NOMO-1 treated with DMSO at 0.1 percent for 48 hours (cell line): Measurements from ENCODE around the gene HAPLN3.

Experiments
- DNase-seq: peaks from one replicate; lab custom pipeline; 2025; ENCODE audit not compliant: unreplicated experiment; lab: John Stamatoyannopoulos, UW

Gene HAPLN3

GRCh38 chr15:88864861-88865497, 30.4 kb downstream of the HAPLN3 start:
- DNase-seq = no peak

- no peak for DNase-seq
Measured at GRCh38 chr15:88863412-88863811, 31.9 kb downstream of the HAPLN3 start.

DNA sequence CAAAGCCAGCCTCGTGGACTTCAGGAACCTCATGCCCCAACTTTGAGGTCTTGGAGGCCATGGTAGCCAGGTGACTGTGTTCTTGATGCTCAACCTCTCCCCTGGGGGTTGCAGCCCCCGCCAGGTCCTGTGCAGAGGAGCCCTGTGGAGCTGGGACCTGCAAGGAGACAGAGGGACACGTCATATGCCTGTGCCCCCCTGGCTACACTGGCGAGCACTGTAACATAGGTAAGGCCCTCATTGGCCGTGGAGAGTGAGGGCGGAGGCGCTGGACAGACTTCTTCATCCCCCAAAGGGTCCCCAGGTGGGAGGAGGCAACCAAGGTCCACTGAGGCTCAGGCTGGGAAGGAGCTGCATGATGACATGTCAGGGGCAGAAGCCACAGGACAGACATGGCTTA, 35.1 kb downstream of the HAPLN3 start:
- DNase-seq = no peak

GRCh38 chr15:88859550-88859949, 35.8 kb downstream of the HAPLN3 start:
- DNase-seq = no peak

DNA sequence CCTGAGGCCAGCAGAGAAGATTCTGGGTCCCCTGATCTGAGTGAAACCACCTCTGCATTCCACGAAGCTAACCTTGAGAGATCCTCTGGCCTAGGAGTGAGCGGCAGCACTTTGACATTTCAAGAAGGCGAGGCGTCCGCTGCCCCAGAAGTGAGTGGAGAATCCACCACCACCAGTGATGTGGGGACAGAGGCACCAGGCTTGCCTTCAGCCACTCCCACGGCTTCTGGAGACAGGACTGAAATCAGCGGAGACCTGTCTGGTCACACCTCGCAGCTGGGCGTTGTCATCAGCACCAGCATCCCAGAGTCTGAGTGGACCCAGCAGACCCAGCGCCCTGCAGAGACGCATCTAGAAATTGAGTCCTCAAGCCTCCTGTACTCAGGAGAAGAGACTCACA, 36.4 kb downstream of the HAPLN3 start:
- DNase-seq = no peak

- no peak for DNase-seq
Measured at GRCh38 chr15:88852476-88852875, 42.9 kb downstream of the HAPLN3 start.

GRCh38 chr15:88849376-88850072, 45.8 kb downstream of the HAPLN3 start:
- no peak for DNase-seq

- DNase-seq = no peak
Measured at GRCh38 chr15:88848203-88848602, 47.1 kb downstream of the HAPLN3 start.

DNA sequence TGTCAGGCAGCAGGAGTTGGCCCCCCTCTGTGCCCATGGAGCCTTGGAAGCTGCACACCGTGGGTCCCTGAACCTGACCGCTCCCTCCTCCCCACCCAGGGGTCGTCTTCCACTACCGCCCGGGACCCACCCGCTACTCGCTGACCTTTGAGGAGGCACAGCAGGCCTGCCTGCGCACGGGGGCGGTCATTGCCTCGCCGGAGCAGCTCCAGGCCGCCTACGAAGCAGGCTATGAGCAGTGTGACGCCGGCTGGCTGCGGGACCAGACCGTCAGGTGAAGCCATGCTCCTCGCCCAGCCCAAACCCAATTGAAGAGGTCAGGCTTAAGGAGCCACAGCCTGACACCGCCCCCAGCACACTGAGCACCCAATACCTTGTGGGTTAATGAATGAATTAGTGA, 48.2 kb downstream of the HAPLN3 start:
- no peak for DNase-seq

GRCh38 chr15:88845616-88846015, 49.7 kb downstream of the HAPLN3 start:
- DNase-seq = no peak

DNA sequence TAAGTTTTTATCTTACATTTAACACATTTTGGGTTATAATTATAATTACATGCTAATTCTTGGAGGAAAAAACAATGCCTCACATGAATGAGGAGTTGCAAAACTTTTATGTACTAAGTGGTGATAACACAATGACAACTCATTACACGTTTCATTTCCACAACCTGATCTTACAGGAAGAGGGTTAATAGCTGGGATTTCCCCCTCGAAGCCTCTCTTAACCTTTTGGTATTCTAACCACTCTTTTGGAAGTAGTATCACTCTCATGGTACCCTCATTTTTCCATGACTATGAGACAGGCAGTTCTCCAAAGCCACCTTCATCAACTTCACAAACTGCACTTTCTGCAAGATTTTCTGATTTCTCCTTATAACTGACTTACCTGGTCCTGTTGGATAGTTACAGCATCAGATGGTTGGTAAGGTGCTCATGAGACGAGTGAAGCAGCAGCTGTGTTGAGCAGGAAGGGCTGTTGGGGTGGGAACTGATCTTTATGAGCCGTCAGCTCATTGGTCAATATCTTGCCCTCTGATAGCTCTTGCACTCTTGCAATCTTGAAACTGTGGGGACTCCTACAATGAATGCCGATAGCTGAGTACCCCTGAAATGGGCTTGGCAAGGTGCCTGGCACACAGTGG, 50.5 kb downstream of the HAPLN3 start:
- DNase-seq = no peak

DNA sequence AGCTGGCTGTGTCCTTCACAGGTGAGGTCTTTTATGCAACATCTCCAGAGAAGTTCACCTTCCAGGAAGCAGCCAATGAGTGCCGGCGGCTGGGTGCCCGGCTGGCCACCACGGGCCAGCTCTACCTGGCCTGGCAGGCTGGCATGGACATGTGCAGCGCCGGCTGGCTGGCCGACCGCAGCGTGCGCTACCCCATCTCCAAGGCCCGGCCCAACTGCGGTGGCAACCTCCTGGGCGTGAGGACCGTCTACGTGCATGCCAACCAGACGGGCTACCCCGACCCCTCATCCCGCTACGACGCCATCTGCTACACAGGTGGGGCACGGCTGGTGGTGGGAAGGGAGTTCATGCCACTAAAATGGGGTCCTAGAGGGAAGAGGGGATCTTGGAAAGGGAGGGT, 52.0 kb downstream of the HAPLN3 start:
- DNase-seq = no peak

DNA sequence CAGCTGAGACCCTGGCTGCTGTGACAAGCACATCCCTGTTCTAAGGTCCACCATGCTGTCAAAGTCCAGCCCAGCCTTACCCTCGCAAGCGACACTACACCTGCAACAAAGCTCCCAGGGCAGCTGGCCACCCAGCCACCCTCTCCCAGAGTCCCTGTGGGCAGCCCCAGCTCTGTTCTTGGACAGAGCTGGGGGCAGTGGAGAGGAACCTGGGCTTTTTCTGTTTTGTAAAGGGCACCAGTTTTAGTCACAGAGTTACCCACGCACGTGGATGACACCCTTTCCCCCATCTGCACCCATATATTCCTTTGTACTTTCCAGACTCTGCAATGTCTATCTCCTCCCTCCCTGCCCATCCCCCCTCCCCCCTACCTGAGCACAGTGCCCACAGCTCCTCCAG, 53.2 kb downstream of the HAPLN3 start:
- DNase-seq = no peak

GRCh38 chr15:88841236-88841635, 54.1 kb downstream of the HAPLN3 start:
- no peak for DNase-seq

GRCh38 chr15:88839961-88840360, 55.4 kb downstream of the HAPLN3 start:
- DNase-seq = no peak

DNA sequence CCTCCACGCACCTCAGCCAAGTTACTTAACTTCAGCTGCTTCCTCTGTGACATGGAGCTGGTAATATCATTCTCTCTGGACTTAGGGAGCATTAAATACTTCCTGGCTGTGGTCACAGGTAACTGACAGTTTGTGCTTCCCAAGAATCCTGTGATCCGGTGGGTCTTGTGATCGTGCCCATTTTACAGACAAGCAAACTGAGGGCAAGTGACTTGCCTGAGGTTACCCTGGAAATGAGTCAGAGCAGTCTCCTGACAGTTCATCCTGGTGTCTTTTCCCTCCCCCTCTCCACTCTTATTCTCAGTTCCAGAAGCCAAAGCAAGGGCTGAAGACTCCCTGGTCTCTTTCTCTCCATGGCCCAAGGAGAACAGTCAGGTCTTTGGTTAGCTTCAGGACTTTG, 56.2 kb downstream of the HAPLN3 start:
- DNase-seq = no peak

DNA sequence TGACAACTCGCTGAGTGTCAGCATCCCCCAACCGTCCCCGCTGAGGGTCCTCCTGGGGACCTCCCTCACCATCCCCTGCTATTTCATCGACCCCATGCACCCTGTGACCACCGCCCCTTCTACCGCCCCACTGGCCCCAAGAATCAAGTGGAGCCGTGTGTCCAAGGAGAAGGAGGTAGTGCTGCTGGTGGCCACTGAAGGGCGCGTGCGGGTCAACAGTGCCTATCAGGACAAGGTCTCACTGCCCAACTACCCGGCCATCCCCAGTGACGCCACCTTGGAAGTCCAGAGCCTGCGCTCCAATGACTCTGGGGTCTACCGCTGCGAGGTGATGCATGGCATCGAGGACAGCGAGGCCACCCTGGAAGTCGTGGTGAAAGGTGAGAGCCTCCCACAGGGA, 56.7 kb downstream of the HAPLN3 start:
- no peak for DNase-seq

- no peak for DNase-seq
Measured at GRCh38 chr15:88835646-88836045, 59.7 kb downstream of the HAPLN3 start.

DNA sequence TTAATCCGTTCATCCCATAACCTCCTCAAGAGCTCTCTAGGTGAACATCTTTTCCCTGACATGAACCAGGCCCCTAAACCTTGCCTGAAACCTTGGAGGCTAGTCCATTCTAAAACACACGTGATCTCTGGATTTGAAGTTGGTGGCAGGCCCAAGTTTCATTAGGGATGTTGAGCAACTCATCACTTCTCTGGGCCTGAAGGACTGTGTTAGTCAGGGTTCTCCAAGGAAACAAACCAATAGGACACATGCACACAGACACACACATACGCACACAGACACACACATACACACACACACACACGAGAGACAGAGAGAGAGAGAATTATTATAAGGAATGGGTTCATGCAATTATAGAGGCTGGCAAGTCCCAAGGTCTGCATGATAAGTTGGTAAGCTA, 60.2 kb downstream of the HAPLN3 start:
- DNase-seq = peak; percentile 2

DNA sequence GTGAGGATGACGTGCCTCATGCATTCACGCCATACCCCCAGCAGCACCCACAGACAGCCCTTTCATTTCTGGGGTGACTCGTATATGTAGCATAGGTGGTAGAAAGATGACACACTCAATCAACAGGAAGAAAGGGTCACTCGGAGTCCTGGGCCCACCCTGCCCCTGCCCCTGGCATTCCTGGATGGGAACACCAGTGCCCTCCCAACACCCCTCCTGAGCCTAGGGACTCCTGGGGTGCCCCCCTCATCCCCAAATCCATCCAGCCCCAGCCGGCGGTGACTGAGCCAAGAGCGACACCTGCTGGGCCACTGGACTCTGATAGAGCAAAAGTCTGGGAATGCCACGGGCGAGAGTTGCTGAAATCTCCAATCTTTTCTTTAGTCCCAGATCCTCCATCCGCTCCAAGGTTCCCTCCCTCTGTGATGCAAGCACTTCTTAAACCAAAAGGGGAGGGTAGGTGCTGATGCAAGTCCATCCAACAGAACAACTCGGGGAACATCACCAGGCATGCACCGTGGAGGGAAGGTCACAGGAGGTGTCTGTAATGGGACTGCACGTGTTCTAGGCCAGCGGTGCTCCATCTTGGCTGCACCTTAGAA, 61.0 kb downstream of the HAPLN3 start:
- no peak for DNase-seq

DNA sequence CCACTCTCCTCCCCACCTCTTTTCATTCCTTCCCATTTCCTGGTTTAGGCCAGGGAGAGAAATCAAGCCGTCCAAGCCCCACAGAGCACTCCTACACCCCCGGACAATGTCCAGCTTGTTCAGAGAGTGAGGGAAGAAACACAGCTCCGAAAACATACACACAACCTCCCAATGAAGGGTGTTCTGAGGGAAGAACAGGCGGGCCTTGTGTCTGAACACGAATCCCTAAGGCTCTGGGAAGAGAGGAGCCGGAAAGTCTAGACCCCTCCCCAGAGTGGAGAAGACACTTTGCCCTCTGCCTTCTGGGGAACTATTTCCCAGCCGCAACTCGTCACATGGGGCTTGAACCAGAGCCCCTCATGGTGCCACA, 61.6 kb downstream of the HAPLN3 start:
- DNase-seq = no peak
